SK-N-SH treated with all-trans-retinoic acid at 6 μM for 48 hours (cell line): ENCODE data around the gene MAP2K1.

Experiments used
- PATZ1 ChIP-seq: fragments of 250-450 bp; sonication (Bioruptor Pico); IDR thresholded peaks from 2 replicates; pipeline ENCODE4 v1.8.0; 2020; ENCODE audit warnings: mild to moderate bottlenecking, moderate library complexity, borderline replicate concordance
- POU6F1 ChIP-seq: fragments of 250-450 bp; sonication (Bioruptor Pico); IDR thresholded peaks from 2 replicates; pipeline ENCODE4 v1.8.0; 2021; ENCODE audit warnings: low read depth, mild to moderate bottlenecking, moderate library complexity, borderline replicate concordance
- ZFP3 ChIP-seq: fragments of 250-450 bp; sonication (Bioruptor Pico); IDR thresholded peaks from 2 replicates; pipeline ENCODE4 v1.5.0; 2020; ENCODE audit warnings: mild to moderate bottlenecking, moderate library complexity

- TF ChIP-seq PATZ1 (no peak), POU6F1 (CRISPR knock-in tag) (no peak), ZFP3 (no peak)
These were observed 12.5 kb upstream of the MAP2K1 start for GRCh38 chr15:66374179-66374578.
